ENCODE measurements around the gene MYCN. TPM values are rescaled to one million over a fixed set of nuclear protein-coding genes. Genes with fewer than 3 reads are reported as not detected.
A peak's percentile ranks its signal among the peaks of the same experiment; 100 is the strongest.

The MYCN gene
- total and polyA plus RNA-seq, 2 of the 4 experiments (the other 2 are of a cell fraction) = not detected

- TF ChIP-seq, protein P1, sequence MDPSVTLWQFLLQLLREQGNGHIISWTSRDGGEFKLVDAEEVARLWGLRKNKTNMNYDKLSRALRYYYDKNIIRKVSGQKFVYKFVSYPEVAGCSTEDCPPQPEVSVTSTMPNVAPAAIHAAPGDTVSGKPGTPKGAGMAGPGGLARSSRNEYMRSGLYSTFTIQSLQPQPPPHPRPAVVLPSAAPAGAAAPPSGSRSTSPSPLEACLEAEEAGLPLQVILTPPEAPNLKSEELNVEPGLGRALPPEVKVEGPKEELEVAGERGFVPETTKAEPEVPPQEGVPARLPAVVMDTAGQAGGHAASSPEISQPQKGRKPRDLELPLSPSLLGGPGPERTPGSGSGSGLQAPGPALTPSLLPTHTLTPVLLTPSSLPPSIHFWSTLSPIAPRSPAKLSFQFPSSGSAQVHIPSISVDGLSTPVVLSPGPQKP (IDR thresholded peaks at IDR 0.05; ENCODE audit: borderline replicate concordance, low read depth, low read length) = no peak
- TF ChIP-seq RCOR1 (IDR thresholded peaks at IDR 0.05; ENCODE audit: insufficient replicate concordance, low read length) = no peak
- TF ChIP-seq POLR2A (IDR thresholded peaks at IDR 0.05; ENCODE audit: low read depth, low read length) = no peak
Measured at GRCh38 chr2:15941481-15941850, 1.1 kb downstream of the MYCN start (continued).

- in situ Hi-C loops (cut with MboI; ENCODE audit: low sequenced_read_pairs) = no loop called here
- POLR2A ChIA-PET (ENCODE audit: unreplicated experiment) = no interaction called here
- H3K27ac ChIP-seq (ENCODE audit: insufficient read depth, low read length) = no peak overlapping the region
- TF ChIP-seq, protein P1 (IDR thresholded peaks at IDR 0.05; ENCODE audit: borderline replicate concordance, low read depth, low read length) = no peak
- TF ChIP-seq, protein P2, sequence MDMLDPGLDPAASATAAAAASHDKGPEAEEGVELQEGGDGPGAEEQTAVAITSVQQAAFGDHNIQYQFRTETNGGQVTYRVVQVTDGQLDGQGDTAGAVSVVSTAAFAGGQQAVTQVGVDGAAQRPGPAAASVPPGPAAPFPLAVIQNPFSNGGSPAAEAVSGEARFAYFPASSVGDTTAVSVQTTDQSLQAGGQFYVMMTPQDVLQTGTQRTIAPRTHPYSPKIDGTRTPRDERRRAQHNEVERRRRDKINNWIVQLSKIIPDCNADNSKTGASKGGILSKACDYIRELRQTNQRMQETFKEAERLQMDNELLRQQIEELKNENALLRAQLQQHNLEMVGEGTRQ (IDR thresholded peaks at IDR 0.05; ENCODE audit: low read depth, low read length) = no peak
- TF ChIP-seq MAFK (IDR thresholded peaks at IDR 0.05; ENCODE audit: low read depth, low read length) (no peak), CEBPB (IDR thresholded peaks at IDR 0.05; ENCODE audit: low read depth, low read length) (no peak), MAZ (IDR thresholded peaks at IDR 0.05; ENCODE audit: borderline replicate concordance, low read depth, low read length) (no peak), FOS (IDR thresholded peaks at IDR 0.05; ENCODE audit: low read depth, low read length) (no peak), CTCF (conservative IDR thresholded peaks at IDR 0.05; ENCODE audit: low read depth, low read length) (no peak), POLR2A (IDR thresholded peaks at IDR 0.05; ENCODE audit: low read depth, low read length) (no peak), RAD21 (IDR thresholded peaks at IDR 0.05; ENCODE audit: low read length) (no peak)
Measured at GRCh38 chr2:15941871-15942710, 1.7 kb downstream of the MYCN start.

More at GRCh38 chr2:15941871-15942710, 1.7 kb downstream of the MYCN start:
- Histone ChIP-seq H3K4me1 (ENCODE audit: control insufficient read depth, insufficient read depth, low read length) (no peaks in the 10 kb centered on the region), H3K4me2 (ENCODE audit: low read depth, low read length) (no peak overlapping the region), H2BK120ac (ENCODE audit: low read depth, low read length) (no peak overlapping the region), H4K91ac (ENCODE audit: insufficient read depth, low read depth, low read length) (no peak overlapping the region), H3K4ac (ENCODE audit: low read depth, low read length) (no peak overlapping the region), H3K9ac (ENCODE audit: low read depth, low read length) (no peak overlapping the region), H2AFZ (replicated peaks; ENCODE audit: low read length, poor library complexity) (peak overlapping the region; percentile 58), H3K36me3 (ENCODE audit: control insufficient read depth, insufficient read depth, low read length) (no peaks in the 10 kb centered on the region), H4K20me1 (ENCODE audit: insufficient read depth, low read length) (no peaks in the 10 kb centered on the region), H3K79me1 (ENCODE audit: low read depth in 1 of 2, low read length in 2 of 2) (no peaks in the 10 kb centered on the region), H3K56ac (ENCODE audit: extremely low read depth, insufficient read depth, low read length) (no peak overlapping the region), H2BK15ac (ENCODE audit: low read depth, low read length) (no peak overlapping the region), H3K18ac (ENCODE audit: low read depth, low read length) (no peak overlapping the region), H2AK5ac (ENCODE audit: low read depth, low read length) (no peak overlapping the region), H3K9me3 (ENCODE audit: control insufficient read depth, insufficient read depth, low read length) (no peaks in the 10 kb centered on the region), H3K23ac (ENCODE audit: low read depth, low read length) (no peak overlapping the region), H3K27me3 (ENCODE audit: control insufficient read depth, insufficient read depth, low read length) (peaks cover 33% of the 10 kb centered on the region; the same call in 1 of the 2 replicates), H3K4me3 (ENCODE audit: insufficient read depth, low read depth, low read length) (no peak overlapping the region), H4K5ac (ENCODE audit: low read depth, low read length) (no peak overlapping the region), H3K14ac (replicated peaks; ENCODE audit: low read depth, low read length) (no peak overlapping the region), H2AK9ac (replicated peaks; ENCODE audit: low read depth, low read length, poor library complexity) (no peak overlapping the region), H3K9me1 (ENCODE audit: insufficient read depth, low read length) (no peaks in the 10 kb centered on the region), H2BK5ac (ENCODE audit: low read depth, low read length, poor library complexity, severe bottlenecking) (no peak overlapping the region), H2BK20ac (ENCODE audit: low read depth, low read length) (no peak overlapping the region), H4K8ac (ENCODE audit: low read depth in 2 of 2, low read length in 2 of 2) (no peak overlapping the region)
- intact Hi-C loops (cut with micrococcal nuclease) (loop anchor here (2.0 kb wide), 1 partner anchor 815 kb away; no protein-coding TSS in a partner anchor), dilution Hi-C loops (cut with HindIII; ENCODE audit: low sequenced_read_pairs, unreplicated experiment) (no loop called here)
- DNase-seq (no peak), ATAC-seq (ENCODE audit: low read depth) (peak; percentile 27; the same call in 1 of the 2 replicates)
- CTCF ChIA-PET = no interaction called here
- no TSS peak for BruUV-seq (replicated peaks)
- 1% methylated on average over 46 of the region's 98 CpGs; no CpG with 5 or more reads in 1 of the 2 experiments for WGBS, 2 experiments (ENCODE audit: extremely low coverage in 2 of 2, insufficient read length in 1 of 2)
